ENCODE data around the gene SLC25A52.
"Not testable (repeated sequence)": the region's sequence is repeated elsewhere in the genome, so short reads cannot be mapped to it uniquely, and the experiment has no call there.

Gene SLC25A52

GRCh38 chr18:31760695-31761094 lies at the start of gene SLC25A52:
SLC25A52 (minus strand) TSS chr18:31760880; CDS start chr18:31760661, 219 bp downstream.
- no peak for DNase-seq

GRCh38 chr18:31809049-31809448 lies 48.4 kb upstream of the SLC25A52 start:
- DNase-seq, result not testable (repeated sequence)

- no peak for DNase-seq
Observed at GRCh38 chr18:31801078-31801477, 40.4 kb upstream of the SLC25A52 start.

GRCh38 chr18:31799257-31799656 lies 38.6 kb upstream of the SLC25A52 start:
- DNase-seq, result not testable (repeated sequence)

- no peak for DNase-seq
Observed at GRCh38 chr18:31798399-31798798, 37.7 kb upstream of the SLC25A52 start.

- no peak for DNase-seq
Observed at GRCh38 chr18:31795747-31796146, 35.1 kb upstream of the SLC25A52 start.

- no peak for DNase-seq
Observed at GRCh38 chr18:31793531-31793930, 32.9 kb upstream of the SLC25A52 start.

GRCh38 chr18:31792580-31792911 lies 31.9 kb upstream of the SLC25A52 start:
- no peak for DNase-seq

- DNase-seq, result no peak
Observed at GRCh38 chr18:31791817-31792579, 31.3 kb upstream of the SLC25A52 start.

- DNase-seq, result no peak
Observed at GRCh38 chr18:31789409-31789808, 28.7 kb upstream of the SLC25A52 start.

GRCh38 chr18:31783059-31783458 lies 22.4 kb upstream of the SLC25A52 start:
- no peak for DNase-seq

- no peak for DNase-seq
Observed at GRCh38 chr18:31778391-31778950, 17.8 kb upstream of the SLC25A52 start.

- DNase-seq, result no peak
Observed at GRCh38 chr18:31776093-31776492, 15.4 kb upstream of the SLC25A52 start.

GRCh38 chr18:31774962-31775361 lies 14.3 kb upstream of the SLC25A52 start:
- no peak for DNase-seq

GRCh38 chr18:31774477-31774785 lies 13.8 kb upstream of the SLC25A52 start:
- DNase-seq, result no peak

- DNase-seq, result no peak
Observed at GRCh38 chr18:31773774-31774476, 13.2 kb upstream of the SLC25A52 start.

GRCh38 chr18:31772699-31773098 lies 12.0 kb upstream of the SLC25A52 start:
- no peak for DNase-seq

GRCh38 chr18:31750273-31750672 lies 10.4 kb downstream of the SLC25A52 start:
- DNase-seq, result no peak

GRCh38 chr18:31746396-31746795 lies 14.3 kb downstream of the SLC25A52 start:
- no peak for DNase-seq

GRCh38 chr18:31744321-31745067 lies 16.2 kb downstream of the SLC25A52 start:
- DNase-seq, result no peak

- not testable (repeated sequence) for DNase-seq
Observed at GRCh38 chr18:31743600-31743999, 17.1 kb downstream of the SLC25A52 start.

- peak; percentile 44 for DNase-seq
Observed at GRCh38 chr18:31741097-31741735, 19.5 kb downstream of the SLC25A52 start.

- DNase-seq, result no peak
Observed at GRCh38 chr18:31740180-31740579, 20.5 kb downstream of the SLC25A52 start.
